IMR-90 (cell line): ENCODE data around the gene INPP1. TPM values are rescaled to one million over a fixed set of nuclear protein-coding genes. Genes with fewer than 3 reads are reported as not detected.

Source experiments
- ATAC-seq: fragments of 200-7000 bp; cut with Tn5 transposase; 2 replicates; pipeline ENCODE4 v1.9.1; 2020; ENCODE audit warnings: low read depth, mild to moderate bottlenecking, moderate library complexity
- BruUV-seq: library from RNA; stranded (reverse); fragments of 400-500 nt; replicated peaks from 2 replicates; lab custom pipeline; 2021; lab: Mats Ljungman, UMichigan
- CTCF ChIA-PET: fragments of 300-600 bp; formaldehyde crosslinking; extraction: SDS; loops from one replicate; lab custom pipeline; 2021; ENCODE audit warnings: antibody characterized with exemption; lab: Yijun Ruan, JAX
- POLR2A ChIA-PET: fragments of 300-600 bp; sonication (Branson Sonifier 250); formaldehyde crosslinking; loops from one replicate; lab custom pipeline; 2022; ENCODE audit warnings: antibody characterized with exemption; ENCODE audit not compliant: unreplicated experiment; lab: Charles Lee
- DNase-seq: peaks from one replicate; pipeline ENCODE4 v3.0.0; 2013
- H2AFZ ChIP-seq: replicated peaks from 2 replicates; pipeline ENCODE3; 2013; ENCODE audit warnings: low read length, mild to moderate bottlenecking; ENCODE audit not compliant: poor library complexity
- H2AK5ac ChIP-seq: 2 replicates; pipeline ENCODE4 v1.6.1; 2013; ENCODE audit warnings: low read depth, low read length, inconsistent platforms
- H2AK9ac ChIP-seq: replicated peaks from 2 replicates; pipeline ENCODE3; 2013; ENCODE audit warnings: mild to moderate bottlenecking, low read depth, low read length, moderate library complexity; ENCODE audit not compliant: poor library complexity
- H2BK120ac ChIP-seq: 2 replicates; pipeline ENCODE4 v1.6.1; 2013; ENCODE audit warnings: low read depth, low read length, inconsistent platforms
- H2BK15ac ChIP-seq: 3 replicates; pipeline ENCODE4 v1.6.1; 2013; ENCODE audit warnings: low read depth, low read length, inconsistent platforms
- H2BK20ac ChIP-seq: 2 replicates; pipeline ENCODE4 v1.6.1; 2013; ENCODE audit warnings: low read depth, mild to moderate bottlenecking, inconsistent platforms, low read length, moderate library complexity
- H2BK5ac ChIP-seq: 2 replicates; pipeline ENCODE4 v1.6.1; 2013; ENCODE audit warnings: mild to moderate bottlenecking, low read depth, low read length, inconsistent platforms; ENCODE audit not compliant: poor library complexity, severe bottlenecking
- H3K14ac ChIP-seq: replicated peaks from 2 replicates; pipeline ENCODE4 v1.6.1; 2013; ENCODE audit warnings: low read depth, low read length, inconsistent platforms
- H3K18ac ChIP-seq: 2 replicates; pipeline ENCODE4 v1.6.1; 2013; ENCODE audit warnings: low read depth, low read length, control low read depth
- H3K23ac ChIP-seq: 2 replicates; pipeline ENCODE4 v1.6.1; 2013; ENCODE audit warnings: low read depth, low read length, inconsistent platforms
- H3K27ac ChIP-seq: 2 replicates; pipeline ENCODE4 v1.5.1; 2013; ENCODE audit warnings: mild to moderate bottlenecking, control low read depth, low read length; ENCODE audit not compliant: insufficient read depth
- H3K27me3 ChIP-seq: 2 replicates; pipeline ENCODE4 v1.6.1; 2013; ENCODE audit warnings: low read length; ENCODE audit not compliant: control insufficient read depth, insufficient read depth
- H3K36me3 ChIP-seq: 2 replicates; pipeline ENCODE4 v1.6.1; 2013; ENCODE audit warnings: low read length, mixed read lengths; ENCODE audit not compliant: control insufficient read depth, insufficient read depth
- H3K4ac ChIP-seq: 2 replicates; pipeline ENCODE4 v1.6.1; 2013; ENCODE audit warnings: low read depth, low read length, inconsistent platforms
- H3K4me1 ChIP-seq: 2 replicates; pipeline ENCODE4 v1.6.1; 2013; ENCODE audit warnings: low read length, mixed read lengths; ENCODE audit not compliant: control insufficient read depth, insufficient read depth
- H3K4me2 ChIP-seq: 2 replicates; pipeline ENCODE4 v1.6.1; 2013; ENCODE audit warnings: low read depth, mild to moderate bottlenecking, control low read depth, low read length, moderate library complexity
- H3K4me3 ChIP-seq: 2 replicates; pipeline ENCODE4 v1.5.1; 2013; ENCODE audit warnings: low read depth, mild to moderate bottlenecking, control low read depth, low read length, moderate library complexity; ENCODE audit not compliant: insufficient read depth
- H3K56ac ChIP-seq: 2 replicates; pipeline ENCODE4 v1.6.1; 2013; ENCODE audit warnings: low read length, inconsistent platforms; ENCODE audit not compliant: insufficient read depth; ENCODE audit errors: extremely low read depth
- H3K79me1 ChIP-seq, 2 experiments: 2 replicates each; pipeline ENCODE4 v1.6.1; 2013; ENCODE audit warnings: low read length in 2 of 2, inconsistent platforms in 1 of 2, low read depth in 1 of 2
- H3K9ac ChIP-seq: 2 replicates; pipeline ENCODE4 v1.6.1; 2013; ENCODE audit warnings: low read depth, low read length, control low read depth
- H3K9me1 ChIP-seq: 2 replicates; pipeline ENCODE4 v1.6.1; 2013; ENCODE audit warnings: low read length, inconsistent platforms; ENCODE audit not compliant: insufficient read depth
- H3K9me3 ChIP-seq: 2 replicates; pipeline ENCODE4 v1.6.1; 2013; ENCODE audit warnings: low read length; ENCODE audit not compliant: control insufficient read depth, insufficient read depth
- H4K20me1 ChIP-seq: 2 replicates; pipeline ENCODE4 v1.6.1; 2013; ENCODE audit warnings: low read length, inconsistent platforms; ENCODE audit not compliant: insufficient read depth
- H4K5ac ChIP-seq: 2 replicates; pipeline ENCODE4 v1.6.1; 2013; ENCODE audit warnings: mild to moderate bottlenecking, low read depth, low read length, control low read depth
- H4K8ac ChIP-seq, 2 experiments: 2 replicates each; pipeline ENCODE4 v1.6.1; 2013; ENCODE audit warnings: low read depth in 2 of 2, low read length in 2 of 2, control low read depth in 1 of 2, inconsistent platforms in 1 of 2
- H4K91ac ChIP-seq: 2 replicates; pipeline ENCODE4 v1.6.1; 2013; ENCODE audit warnings: low read depth, low read length, inconsistent platforms; ENCODE audit not compliant: insufficient read depth
- BHLHE40 ChIP-seq: fragments of 150-350 bp; IDR thresholded peaks from 2 replicates; pipeline ENCODE4 v1.6.1; 2016; ENCODE audit warnings: mild to moderate bottlenecking, low read depth, low read length
- CEBPB ChIP-seq: IDR thresholded peaks from 2 replicates; pipeline ENCODE4 v1.6.1; 2012; ENCODE audit warnings: low read depth, low read length, improper control_type of control experiment
- CHD1 ChIP-seq: IDR thresholded peaks from 2 replicates; pipeline ENCODE4 v1.6.1; 2012; ENCODE audit warnings: low read depth, low read length, improper control_type of control experiment
- FOS ChIP-seq: fragments of 150-350 bp; IDR thresholded peaks from 2 replicates; pipeline ENCODE4 v1.6.1; 2016; ENCODE audit warnings: low read depth, low read length
- MAFK ChIP-seq: IDR thresholded peaks from 2 replicates; pipeline ENCODE4 v1.6.1; 2012; ENCODE audit warnings: low read depth, low read length, improper control_type of control experiment
- MAZ ChIP-seq: IDR thresholded peaks from 2 replicates; pipeline ENCODE4 v1.6.1; 2012; ENCODE audit warnings: low read depth, mild to moderate bottlenecking, low read length, improper control_type of control experiment, moderate library complexity, borderline replicate concordance
- MXI1 ChIP-seq: IDR thresholded peaks from 2 replicates; pipeline ENCODE4 v1.6.1; 2012; ENCODE audit warnings: low read depth, mild to moderate bottlenecking, low read length, moderate library complexity, borderline replicate concordance
- NFE2L2 ChIP-seq: fragments of 150-350 bp; IDR thresholded peaks from 2 replicates; pipeline ENCODE4 v1.6.1; 2016; ENCODE audit warnings: low read depth, mild to moderate bottlenecking, low read length
- POLR2A ChIP-seq: IDR thresholded peaks from 2 replicates; pipeline ENCODE4 v1.6.1; 2012; ENCODE audit warnings: mild to moderate bottlenecking, low read depth, low read length
- RAD21 ChIP-seq: IDR thresholded peaks from 2 replicates; pipeline ENCODE4 v1.6.1; 2012; ENCODE audit warnings: low read length, improper control_type of control experiment
- RCOR1 ChIP-seq: IDR thresholded peaks from 2 replicates; pipeline ENCODE4 v1.6.1; 2012; ENCODE audit warnings: mild to moderate bottlenecking, low read length, improper control_type of control experiment; ENCODE audit not compliant: insufficient replicate concordance
- RFX5 ChIP-seq: IDR thresholded peaks from 2 replicates; pipeline ENCODE4 v1.8.0; 2012; ENCODE audit warnings: low read depth, mild to moderate bottlenecking, low read length, moderate library complexity
- SMC3 ChIP-seq: fragments of 150-350 bp; IDR thresholded peaks from 2 replicates; pipeline ENCODE4 v1.6.1; 2016; ENCODE audit warnings: low read depth, mild to moderate bottlenecking, antibody characterized with exemption, low read length, moderate library complexity
- dilution Hi-C: fragments of 300-500 bp; cut with HindIII; formaldehyde crosslinking; loops from one replicate; pipeline ENCODE4 v1.14.3; 2018; ENCODE audit warnings: low sequenced_read_pairs; ENCODE audit not compliant: unreplicated experiment
- in situ Hi-C: fragments of 300-500 bp; cut with MboI; formaldehyde crosslinking; loops from 3 replicates; pipeline ENCODE4 v1.14.3; 2019; ENCODE audit warnings: low sequenced_read_pairs, inconsistent platforms, mixed read lengths
- intact Hi-C: fragments of 100-400 bp; cut with micrococcal nuclease; formaldehyde crosslinking; loops from 2 replicates; pipeline ENCODE4 v1.10.0; 2022
- polyA plus RNA-seq, 3 experiments: library from polyadenylated mRNA; depleted of rRNA; stranded (reverse); fragments of >200 nt; gene quantifications; 2 replicates each; pipeline ENCODE4 v1.2.3, GENCODE V29; 2012; ENCODE audit warnings: low replicate concordance in 1 of 3
- total RNA-seq: library from RNA; depleted of rRNA; stranded (reverse); fragments of >200 nt; gene quantifications from 2 replicates; pipeline ENCODE4 v1.2.3, GENCODE V29; 2012
- TF ChIP-seq, protein P1 (sequence below): fragments of 150-350 bp; IDR thresholded peaks from 2 replicates; pipeline ENCODE4 v1.6.1; 2017; ENCODE audit warnings: mild to moderate bottlenecking, antibody characterized with exemption, low read length, low read depth
- TF ChIP-seq, protein P2 (sequence below): fragments of 150-350 bp; IDR thresholded peaks from 2 replicates; pipeline ENCODE4 v1.6.1; 2016; ENCODE audit warnings: low read depth, mild to moderate bottlenecking, low read length, moderate library complexity, borderline replicate concordance
- TF ChIP-seq, protein P3 (sequence below): conservative IDR thresholded peaks from 2 replicates; pipeline ENCODE4 v1.5.1; 2012; ENCODE audit warnings: mild to moderate bottlenecking, low read depth, low read length, improper control_type of control experiment

INPP1 gene
- total and polyA plus RNA-seq, 2 of the 4 experiments (the other 2 are of a cell fraction) = 4.1 to 10.1 TPM

DNA sequence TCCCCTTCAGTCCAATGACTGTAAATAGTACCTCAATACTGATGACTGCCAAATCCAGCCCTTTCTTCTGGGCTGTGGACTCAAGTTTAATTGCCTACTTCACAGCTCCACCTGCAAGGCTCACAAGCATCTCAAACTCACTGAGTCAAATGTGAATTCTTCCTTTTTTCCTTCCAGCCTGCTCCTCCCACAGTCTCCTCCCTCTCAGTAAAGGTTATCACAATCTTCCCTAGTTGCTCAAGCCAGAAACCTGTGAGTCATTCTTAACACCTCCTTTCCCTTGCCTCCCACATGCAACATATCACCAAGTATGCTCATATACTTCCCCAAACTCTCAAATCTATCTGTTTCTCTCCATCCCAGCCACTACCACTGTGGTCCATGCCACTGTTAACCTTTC, 61.1 kb downstream of the INPP1 start:
- no TSS peak for BruUV-seq
- Histone ChIP-seq H4K5ac (no peak overlapping the region), H4K91ac (no peak overlapping the region), H2BK15ac (no peak overlapping the region), H3K18ac (no peak overlapping the region), H3K9me1 (no peaks in the 10 kb centered on the region), H3K27ac (no peak overlapping the region), H3K4me3 (no peak overlapping the region), H3K9ac (no peak overlapping the region), H3K4ac (no peak overlapping the region), H3K23ac (no peak overlapping the region), H3K56ac (no peak overlapping the region), H4K8ac (no peak overlapping the region), H2AK9ac (no peak overlapping the region), H3K14ac (no peak overlapping the region), H3K4me1 (no peaks in the 10 kb centered on the region), H2AFZ (no peak overlapping the region), H2AK5ac (no peak overlapping the region), H3K27me3 (peaks cover 12% of the 10 kb centered on the region; the same call in 1 of the 2 replicates), H3K36me3 (no peaks in the 10 kb centered on the region), H3K4me2 (no peak overlapping the region), H3K79me1 (no peaks in the 10 kb centered on the region), H2BK5ac (no peak overlapping the region), H4K20me1 (no peaks in the 10 kb centered on the region), H2BK20ac (no peak overlapping the region), H2BK120ac (no peak overlapping the region), H3K9me3 (no peaks in the 10 kb centered on the region)
- intact Hi-C loops (no loop called here), dilution Hi-C loops (no loop called here), in situ Hi-C loops (no loop called here)
- ChIA-PET CTCF (no interaction called here), POLR2A (no interaction called here)
- DNase-seq (peak; percentile 65), ATAC-seq (no peak)
- TF ChIP-seq POLR2A (no peak), RAD21 (no peak), MAFK (no peak), MXI1 (no peak), CEBPB (peak; percentile 79), FOS (peak; percentile 34; the same call in 1 of the 2 replicates), RFX5 (no peak), RCOR1 (no peak), MAZ (no peak), CHD1 (no peak), BHLHE40 (no peak), SMC3 (no peak), NFE2L2 (no peak)
- TF ChIP-seq, protein P1, sequence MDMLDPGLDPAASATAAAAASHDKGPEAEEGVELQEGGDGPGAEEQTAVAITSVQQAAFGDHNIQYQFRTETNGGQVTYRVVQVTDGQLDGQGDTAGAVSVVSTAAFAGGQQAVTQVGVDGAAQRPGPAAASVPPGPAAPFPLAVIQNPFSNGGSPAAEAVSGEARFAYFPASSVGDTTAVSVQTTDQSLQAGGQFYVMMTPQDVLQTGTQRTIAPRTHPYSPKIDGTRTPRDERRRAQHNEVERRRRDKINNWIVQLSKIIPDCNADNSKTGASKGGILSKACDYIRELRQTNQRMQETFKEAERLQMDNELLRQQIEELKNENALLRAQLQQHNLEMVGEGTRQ = no peak
- TF ChIP-seq, protein P2, sequence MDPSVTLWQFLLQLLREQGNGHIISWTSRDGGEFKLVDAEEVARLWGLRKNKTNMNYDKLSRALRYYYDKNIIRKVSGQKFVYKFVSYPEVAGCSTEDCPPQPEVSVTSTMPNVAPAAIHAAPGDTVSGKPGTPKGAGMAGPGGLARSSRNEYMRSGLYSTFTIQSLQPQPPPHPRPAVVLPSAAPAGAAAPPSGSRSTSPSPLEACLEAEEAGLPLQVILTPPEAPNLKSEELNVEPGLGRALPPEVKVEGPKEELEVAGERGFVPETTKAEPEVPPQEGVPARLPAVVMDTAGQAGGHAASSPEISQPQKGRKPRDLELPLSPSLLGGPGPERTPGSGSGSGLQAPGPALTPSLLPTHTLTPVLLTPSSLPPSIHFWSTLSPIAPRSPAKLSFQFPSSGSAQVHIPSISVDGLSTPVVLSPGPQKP = no peak
- TF ChIP-seq, protein P3, sequence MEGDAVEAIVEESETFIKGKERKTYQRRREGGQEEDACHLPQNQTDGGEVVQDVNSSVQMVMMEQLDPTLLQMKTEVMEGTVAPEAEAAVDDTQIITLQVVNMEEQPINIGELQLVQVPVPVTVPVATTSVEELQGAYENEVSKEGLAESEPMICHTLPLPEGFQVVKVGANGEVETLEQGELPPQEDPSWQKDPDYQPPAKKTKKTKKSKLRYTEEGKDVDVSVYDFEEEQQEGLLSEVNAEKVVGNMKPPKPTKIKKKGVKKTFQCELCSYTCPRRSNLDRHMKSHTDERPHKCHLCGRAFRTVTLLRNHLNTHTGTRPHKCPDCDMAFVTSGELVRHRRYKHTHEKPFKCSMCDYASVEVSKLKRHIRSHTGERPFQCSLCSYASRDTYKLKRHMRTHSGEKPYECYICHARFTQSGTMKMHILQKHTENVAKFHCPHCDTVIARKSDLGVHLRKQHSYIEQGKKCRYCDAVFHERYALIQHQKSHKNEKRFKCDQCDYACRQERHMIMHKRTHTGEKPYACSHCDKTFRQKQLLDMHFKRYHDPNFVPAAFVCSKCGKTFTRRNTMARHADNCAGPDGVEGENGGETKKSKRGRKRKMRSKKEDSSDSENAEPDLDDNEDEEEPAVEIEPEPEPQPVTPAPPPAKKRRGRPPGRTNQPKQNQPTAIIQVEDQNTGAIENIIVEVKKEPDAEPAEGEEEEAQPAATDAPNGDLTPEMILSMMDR = no peak
